NB4 (cell line): ENCODE data around the gene NEBL.

ENCODE experiments used
- DNase-seq: peaks from one replicate; pipeline ENCODE4 v3.0.0; 2010; ENCODE audit warnings: low read depth
- H3K4me3 ChIP-seq: one replicate; pipeline ENCODE4 v1.5.1; 2011; ENCODE audit warnings: mild to moderate bottlenecking, low read depth, low read length, moderate library complexity
- MAX ChIP-seq: IDR thresholded peaks from 2 replicates; pipeline ENCODE4 v1.6.1; 2011; ENCODE audit warnings: low read depth, low read length
- MYC ChIP-seq: IDR thresholded peaks from 2 replicates; pipeline ENCODE4 v1.6.1; 2011; ENCODE audit warnings: low read depth, low read length
- POLR2A ChIP-seq: IDR thresholded peaks from 2 replicates; pipeline ENCODE4 v1.6.1; 2011; ENCODE audit warnings: mild to moderate bottlenecking; ENCODE audit not compliant: insufficient read length; ENCODE audit errors: extremely low read depth
- TF ChIP-seq, protein P1 (sequence below): IDR thresholded peaks from one replicate; pipeline ENCODE4 v1.5.1; 2012; ENCODE audit warnings: low read depth, low read length

NEBL gene

GRCh38 chr10:20922451-20922850 is 25.3 kb upstream of the NEBL start:
- no peak for DNase-seq
- TF ChIP-seq MYC (no peak), POLR2A (no peak), MAX (no peak)
- TF ChIP-seq, protein P1, sequence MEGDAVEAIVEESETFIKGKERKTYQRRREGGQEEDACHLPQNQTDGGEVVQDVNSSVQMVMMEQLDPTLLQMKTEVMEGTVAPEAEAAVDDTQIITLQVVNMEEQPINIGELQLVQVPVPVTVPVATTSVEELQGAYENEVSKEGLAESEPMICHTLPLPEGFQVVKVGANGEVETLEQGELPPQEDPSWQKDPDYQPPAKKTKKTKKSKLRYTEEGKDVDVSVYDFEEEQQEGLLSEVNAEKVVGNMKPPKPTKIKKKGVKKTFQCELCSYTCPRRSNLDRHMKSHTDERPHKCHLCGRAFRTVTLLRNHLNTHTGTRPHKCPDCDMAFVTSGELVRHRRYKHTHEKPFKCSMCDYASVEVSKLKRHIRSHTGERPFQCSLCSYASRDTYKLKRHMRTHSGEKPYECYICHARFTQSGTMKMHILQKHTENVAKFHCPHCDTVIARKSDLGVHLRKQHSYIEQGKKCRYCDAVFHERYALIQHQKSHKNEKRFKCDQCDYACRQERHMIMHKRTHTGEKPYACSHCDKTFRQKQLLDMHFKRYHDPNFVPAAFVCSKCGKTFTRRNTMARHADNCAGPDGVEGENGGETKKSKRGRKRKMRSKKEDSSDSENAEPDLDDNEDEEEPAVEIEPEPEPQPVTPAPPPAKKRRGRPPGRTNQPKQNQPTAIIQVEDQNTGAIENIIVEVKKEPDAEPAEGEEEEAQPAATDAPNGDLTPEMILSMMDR, result no peak
- H3K4me3 ChIP-seq, result no peak overlapping the region

GRCh38 chr10:20922033-20922432 is 24.9 kb upstream of the NEBL start:
- H3K4me3 ChIP-seq, result no peak overlapping the region
- TF ChIP-seq, protein P1, result no peak
- TF ChIP-seq MYC, result no peak
- TF ChIP-seq MAX, result no peak
- no peak for TF ChIP-seq POLR2A

DNA sequence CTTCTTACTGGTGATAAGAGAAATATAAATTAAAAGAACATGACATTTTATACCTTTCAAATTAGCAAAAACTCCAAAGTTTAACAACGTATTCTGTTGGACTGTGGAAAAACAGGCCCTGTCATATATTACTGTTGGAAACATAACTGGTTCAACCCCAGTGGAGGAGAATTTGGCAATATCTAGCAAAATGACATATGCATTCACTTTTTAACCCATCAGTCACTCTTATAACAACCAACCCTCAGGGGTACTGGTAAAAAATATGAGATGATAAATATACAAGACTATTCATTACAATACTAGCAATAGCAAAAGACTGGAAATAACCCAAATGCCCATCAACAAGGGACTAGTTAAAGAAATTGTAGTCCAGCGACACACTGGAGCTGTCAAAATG is 22.9 kb upstream of the NEBL start:
- no peak for DNase-seq
- no peak overlapping the region for H3K4me3 ChIP-seq
- TF ChIP-seq, protein P1, result no peak
- TF ChIP-seq POLR2A (no peak), MAX (no peak), MYC (no peak)

More at GRCh38 chr10:20922033-20922432, 24.9 kb upstream of the NEBL start:
- DNase-seq, result no peak

DNA sequence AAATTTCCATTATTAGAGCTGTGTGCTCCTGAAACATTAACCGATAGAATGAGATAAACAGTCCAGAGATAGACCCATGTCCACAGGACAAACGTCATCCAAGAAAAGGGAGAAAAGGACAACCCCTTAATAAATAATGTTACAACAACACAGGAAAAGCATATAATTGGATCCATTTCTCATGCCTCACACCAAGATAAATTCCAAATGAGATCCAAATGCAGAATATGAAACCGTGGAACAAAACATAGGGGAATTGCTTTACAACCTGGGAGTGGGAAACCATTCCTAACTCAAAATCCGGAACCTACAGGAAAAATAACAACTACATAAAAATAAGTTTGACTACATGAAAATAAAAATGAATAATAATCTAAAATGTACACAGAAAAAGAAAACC is 22.4 kb upstream of the NEBL start:
- DNase-seq, result no peak
- TF ChIP-seq POLR2A, result no peak
- no peak overlapping the region for H3K4me3 ChIP-seq

DNA sequence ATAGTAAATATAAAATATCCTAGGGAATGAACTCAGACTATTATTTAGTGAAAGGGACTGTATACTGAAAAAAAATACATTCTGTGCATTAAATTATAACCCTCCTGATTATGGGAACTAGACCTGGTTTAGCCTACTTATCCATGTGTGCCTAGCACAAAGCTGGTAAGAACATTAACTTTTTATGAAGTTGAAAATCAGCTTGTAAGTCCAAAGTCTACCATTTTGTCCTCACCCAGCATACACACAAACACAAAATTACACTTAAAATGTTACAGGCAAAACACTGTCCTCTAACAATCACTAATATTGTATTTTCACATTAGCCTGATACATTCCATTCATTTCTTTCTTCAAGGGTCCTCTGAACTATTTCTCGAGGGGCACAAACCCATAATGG is 19.9 kb upstream of the NEBL start:
- H3K4me3 ChIP-seq, result no peak overlapping the region
- no peak for DNase-seq
- TF ChIP-seq, protein P1, result no peak
- TF ChIP-seq MYC, result no peak
- no peak for TF ChIP-seq MAX
- no peak for TF ChIP-seq POLR2A

DNA sequence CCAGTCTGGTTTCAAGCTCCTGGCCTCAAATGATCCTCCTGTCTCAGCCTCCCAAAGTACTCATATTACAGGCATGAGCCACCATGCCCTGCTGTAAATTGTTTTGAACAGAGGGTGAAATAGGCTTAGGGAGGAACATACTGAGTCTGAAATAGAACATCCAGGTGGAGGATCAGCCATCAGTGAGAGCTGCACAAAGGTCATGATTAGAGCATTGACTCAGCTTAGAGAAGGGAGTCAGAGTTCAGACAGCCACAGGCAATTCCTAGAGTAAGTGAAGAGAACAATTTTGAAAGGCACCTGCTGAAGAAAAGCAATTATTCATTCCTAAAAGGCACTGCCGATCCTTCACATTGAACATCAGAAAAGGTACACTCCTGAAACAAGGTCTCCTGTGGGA is 15.9 kb upstream of the NEBL start:
- no peak for TF ChIP-seq MAX
- DNase-seq, result no peak
- no peak overlapping the region for H3K4me3 ChIP-seq

DNA sequence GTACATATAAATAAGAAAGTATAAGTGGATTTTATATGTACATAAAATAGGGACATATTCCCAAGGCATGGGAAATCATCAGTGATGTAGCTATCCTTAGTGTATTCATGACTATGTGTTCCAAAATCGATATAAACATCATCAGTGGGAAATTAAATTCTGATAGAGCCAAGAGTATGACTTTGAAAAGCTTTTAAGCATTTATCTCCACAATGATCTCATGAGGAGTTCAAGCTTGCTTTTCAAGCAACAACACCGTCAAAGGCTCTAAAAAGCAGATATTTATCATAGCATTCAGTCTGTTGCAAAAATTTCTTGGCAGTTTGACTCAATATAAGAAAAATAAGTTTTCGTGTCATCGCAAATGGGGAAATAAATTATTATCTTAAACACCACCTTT is 14.5 kb upstream of the NEBL start:
- TF ChIP-seq POLR2A (no peak), MYC (no peak), MAX (no peak)
- TF ChIP-seq, protein P1, result no peak
- no peak for DNase-seq

More for the DNA sequence above, 14.5 kb upstream of the NEBL start:
- no peak overlapping the region for H3K4me3 ChIP-seq
